GM20431 (cell line): ENCODE measurements around the gene SH2D5.

Experiments
- in situ Hi-C: fragments of 300-500 bp; cut with MseI, MboI; formaldehyde crosslinking; loops from one replicate; pipeline ENCODE4 v1.15.0; 2020; ENCODE audit warnings: low sequenced_read_pairs; ENCODE audit not compliant: unreplicated experiment

The SH2D5 gene

DNA sequence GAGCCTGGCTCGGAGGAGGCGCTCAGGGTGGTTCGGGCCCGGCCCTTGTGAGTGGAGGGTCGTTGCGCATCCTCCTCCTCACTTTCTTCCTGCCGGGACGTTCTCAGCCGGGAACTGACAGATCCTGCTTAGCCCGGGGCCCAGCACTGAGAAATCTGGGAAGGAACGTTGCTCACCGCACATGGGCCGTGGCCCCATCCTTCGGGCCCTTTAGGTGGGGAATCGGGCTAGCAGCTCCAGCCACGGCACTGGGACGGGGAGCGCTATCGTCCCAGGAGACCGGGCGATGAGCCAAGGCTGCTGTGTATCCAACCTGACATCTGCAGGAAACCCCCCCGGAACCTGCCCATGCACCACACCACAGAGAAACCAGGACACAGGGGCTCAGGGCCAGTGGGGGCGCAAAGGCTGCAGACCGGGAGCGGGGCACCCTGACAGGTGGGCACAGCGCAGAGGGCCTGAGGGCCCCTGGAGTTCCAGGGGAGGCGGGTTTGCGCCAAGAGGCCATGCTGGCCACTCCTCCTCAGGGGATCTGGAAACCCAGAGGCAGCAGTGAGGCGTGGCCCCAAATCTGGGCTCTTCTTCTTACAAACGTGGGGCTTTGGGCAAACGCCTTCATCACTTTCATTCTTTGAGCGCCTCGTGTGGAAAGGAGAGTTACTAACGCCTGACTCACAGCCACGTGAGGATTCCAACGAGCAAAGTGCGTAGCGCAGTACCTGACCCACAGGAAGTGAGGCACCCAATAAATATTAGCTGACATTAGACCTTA, at the start of gene SH2D5:
Gene SH2D5 (minus strand): TSS at position 116 of the 772 bp plus-strand sequence. CDS start 4,659 bp downstream, outside the sequence.
- in situ Hi-C loops, result no loop called here

DNA sequence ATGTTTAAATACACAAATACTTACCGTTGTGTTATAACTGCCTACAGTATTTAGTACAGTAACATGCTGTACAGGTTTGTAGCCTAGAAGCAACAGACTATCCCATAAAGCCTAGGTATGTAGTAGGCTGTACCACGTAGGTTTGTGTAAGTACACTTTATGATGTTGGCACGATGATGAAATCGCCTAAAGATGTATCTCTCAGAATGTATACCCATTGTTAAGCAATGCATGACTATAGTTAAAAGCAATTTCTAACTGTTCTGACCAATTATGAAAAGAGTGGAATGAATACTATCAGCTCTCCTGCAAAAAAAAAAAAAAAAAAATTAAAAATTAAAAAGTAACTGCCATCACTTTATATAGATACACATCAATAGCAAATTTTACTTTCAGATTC, 43.2 kb upstream of the SH2D5 start:
- in situ Hi-C loops, result no loop called here

GRCh38 chr1:20771780-20772179, 39.3 kb upstream of the SH2D5 start:
- in situ Hi-C loops, result no loop called here

GRCh38 chr1:20770314-20771087, 38.0 kb upstream of the SH2D5 start:
- in situ Hi-C loops, result no loop called here

- in situ Hi-C loops, result no loop called here
These were observed 34.8 kb upstream of the SH2D5 start for GRCh38 chr1:20767271-20767670.

- in situ Hi-C loops, result no loop called here
These were observed 30.9 kb upstream of the SH2D5 start for GRCh38 chr1:20763417-20763816.

DNA sequence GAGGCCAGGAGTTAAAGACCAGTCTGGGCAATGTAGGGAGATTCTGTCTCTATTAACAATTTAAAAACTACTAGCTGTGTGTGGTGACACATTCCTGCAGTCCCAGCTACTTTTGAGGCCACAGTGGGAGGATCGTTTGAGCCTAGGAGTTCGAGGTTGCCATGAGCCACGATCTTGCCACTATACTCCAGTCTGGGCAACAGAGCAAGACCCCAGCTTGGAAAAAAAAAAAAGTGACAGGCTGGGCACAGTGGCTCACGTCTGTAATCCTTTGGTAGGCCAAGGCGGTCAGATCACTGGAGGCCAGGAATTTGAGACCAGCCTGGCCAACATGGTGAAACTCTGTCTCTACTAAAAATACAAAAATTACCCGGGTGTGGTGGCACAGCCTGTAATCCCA, 27.8 kb upstream of the SH2D5 start:
- in situ Hi-C loops, result no loop called here

- in situ Hi-C loops, result no loop called here
These were observed 21.1 kb upstream of the SH2D5 start for GRCh38 chr1:20753589-20753988.

DNA sequence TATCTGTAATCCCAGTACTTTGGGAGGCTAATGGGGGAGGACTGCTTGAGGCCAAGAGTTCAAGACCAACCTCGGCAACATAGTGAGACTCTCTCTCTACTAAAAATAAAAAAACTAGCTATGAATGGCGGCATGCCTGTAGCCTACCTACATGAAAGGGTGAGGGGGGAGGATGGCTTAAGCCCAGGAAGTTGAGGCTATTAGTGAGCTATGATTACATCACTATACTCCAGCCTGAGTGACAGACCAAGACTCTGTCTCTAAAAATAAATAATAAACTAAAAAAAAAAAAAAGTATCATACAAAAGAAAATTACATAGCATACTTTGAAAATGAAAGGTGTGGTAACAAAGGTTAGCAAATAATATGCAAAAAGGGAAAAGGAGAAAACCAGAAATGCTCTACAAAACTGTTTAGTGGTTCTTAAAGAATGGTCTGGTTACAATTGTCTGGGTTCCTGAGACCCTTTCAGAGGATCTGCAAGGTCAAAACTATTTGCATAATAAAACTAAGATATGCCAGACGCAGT, 19.0 kb upstream of the SH2D5 start:
- in situ Hi-C loops, result no loop called here

DNA sequence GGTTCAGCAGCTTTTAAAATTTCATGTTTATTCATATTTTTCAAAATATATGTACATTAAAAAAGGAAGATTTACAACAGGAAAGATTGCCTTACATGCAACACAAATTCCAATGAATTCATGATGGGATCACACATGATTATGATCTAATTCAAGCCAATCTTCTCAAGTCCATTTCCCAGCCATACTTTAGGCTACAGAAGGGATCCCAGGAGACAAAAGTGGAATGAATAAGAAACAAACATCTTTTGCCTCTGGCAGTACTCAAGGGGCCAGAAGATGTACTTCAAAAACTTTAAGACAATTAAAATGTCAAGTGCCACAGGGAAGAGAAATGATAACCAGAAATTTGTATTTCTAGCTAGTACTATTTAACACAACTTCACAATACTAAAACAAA, 10.2 kb upstream of the SH2D5 start:
- in situ Hi-C loops, result no loop called here

DNA sequence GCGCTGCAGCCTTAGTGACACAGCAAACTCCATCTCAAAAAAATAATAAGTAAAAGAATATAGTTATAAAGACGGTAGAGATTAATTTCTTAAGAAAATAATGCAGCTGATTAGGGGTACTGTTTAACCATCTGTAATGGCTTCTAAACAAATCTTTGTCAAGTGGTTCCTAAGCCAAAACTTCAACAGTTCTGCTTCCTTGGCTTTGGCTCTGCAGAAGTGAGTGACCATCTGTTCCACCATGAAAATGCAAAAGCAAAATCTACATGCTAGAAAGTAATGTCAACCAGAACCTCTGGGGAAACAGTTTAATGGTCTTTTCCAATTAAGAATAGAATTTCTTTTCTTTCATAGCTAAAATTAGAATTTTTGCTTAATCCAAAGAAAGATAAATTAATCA, 8.3 kb upstream of the SH2D5 start:
- in situ Hi-C loops, result no loop called here

DNA sequence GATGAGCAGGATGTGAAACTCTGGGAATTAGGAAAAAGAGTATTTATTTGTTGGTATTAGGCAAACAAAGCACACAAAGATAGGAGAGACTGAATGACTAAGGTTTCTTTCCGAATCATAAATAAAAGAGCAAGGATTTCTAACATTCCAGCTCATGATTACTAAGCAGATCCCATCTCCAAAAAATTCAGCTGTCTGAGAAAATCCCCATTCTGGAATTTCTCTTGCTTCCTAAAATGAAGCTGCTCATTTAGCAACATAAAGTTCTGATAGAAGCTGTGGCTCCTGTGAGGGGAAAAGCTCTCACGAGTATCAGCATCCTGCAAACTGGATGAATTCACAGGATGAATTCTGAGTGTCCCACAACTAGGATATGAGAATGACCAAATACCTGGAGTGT, 6.7 kb upstream of the SH2D5 start:
- in situ Hi-C loops, result no loop called here

DNA sequence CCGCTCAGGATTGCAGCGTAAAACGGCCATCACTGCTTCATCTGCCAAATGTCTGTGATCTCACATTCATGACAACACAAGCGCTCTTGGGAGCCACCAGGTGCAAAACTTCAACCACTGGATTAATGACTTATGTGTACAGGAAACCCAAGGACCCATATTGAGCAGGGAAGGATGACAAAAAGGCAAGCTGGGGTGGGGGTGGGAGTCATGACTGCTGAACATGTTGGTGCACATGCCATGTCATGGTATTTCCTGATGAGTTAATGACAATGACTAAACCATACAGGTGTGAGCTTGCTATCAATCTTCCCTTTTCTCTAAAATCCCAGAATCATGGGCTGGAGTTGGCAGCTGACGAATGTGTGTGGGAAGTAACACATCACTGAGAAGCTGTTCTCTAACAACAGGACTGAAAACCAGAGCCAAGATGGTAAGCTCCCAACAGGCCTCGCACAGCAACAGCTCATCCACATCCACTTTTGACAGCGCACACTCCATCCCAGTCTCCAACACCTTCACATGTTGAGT, 3.1 kb upstream of the SH2D5 start:
- in situ Hi-C loops, result no loop called here

GRCh38 chr1:20733360-20733975, 965 bp upstream of the SH2D5 start:
- in situ Hi-C loops, result no loop called here

- in situ Hi-C loops, result no loop called here
These were observed 374 bp downstream of the SH2D5 start for GRCh38 chr1:20732071-20732587.

- in situ Hi-C loops, result no loop called here
These were observed 1.2 kb downstream of the SH2D5 start for GRCh38 chr1:20731057-20731991.

GRCh38 chr1:20730690-20731056, 1.8 kb downstream of the SH2D5 start:
- in situ Hi-C loops, result no loop called here

GRCh38 chr1:20729990-20730689, 2.4 kb downstream of the SH2D5 start:
- in situ Hi-C loops, result no loop called here
